Progenitor cell of endocrine pancreas (in vitro differentiated cells): Measurements from ENCODE around the gene ARMS2. TPM values are rescaled to one million over a fixed set of nuclear protein-coding genes. Genes with fewer than 3 reads are reported as not detected.

ENCODE experiments used
- DNase-seq: peaks from one replicate; pipeline ENCODE4 v3.0.0; 2021; ENCODE audit warnings: low spot score; ENCODE audit not compliant: unreplicated experiment
- H3K27ac Mint-ChIP-seq: 2 replicates; pipeline ENCODE4 v1.8.0; 2021; ENCODE audit warnings: mild to moderate bottlenecking, moderate library complexity, mixed read lengths
- H3K27me3 Mint-ChIP-seq: 2 replicates; pipeline ENCODE4 v1.8.0; 2021; ENCODE audit warnings: mixed read lengths
- H3K36me3 Mint-ChIP-seq: 2 replicates; pipeline ENCODE4 v1.8.0; 2022; ENCODE audit warnings: mixed read lengths; ENCODE audit not compliant: insufficient read depth
- H3K4me1 Mint-ChIP-seq: 2 replicates; pipeline ENCODE4 v1.8.0; 2021; ENCODE audit warnings: low read depth, mixed read lengths
- H3K4me3 Mint-ChIP-seq: 2 replicates; pipeline ENCODE4 v1.8.0; 2021; ENCODE audit warnings: low read depth, mild to moderate bottlenecking, moderate library complexity, mixed read lengths
- H3K9me3 Mint-ChIP-seq: 2 replicates; pipeline ENCODE4 v1.8.0; 2021; ENCODE audit warnings: low read depth, mixed read lengths
- total RNA-seq: library from RNA; stranded (reverse); gene quantifications from 2 replicates; pipeline ENCODE4 v1.2.1, GENCODE V29; 2021
- TF ChIP-seq, protein P1 (sequence below): fragments of 200-600 bp; sonication (generic); IDR thresholded peaks from one replicate; pipeline ENCODE4 v1.5.0; 2021; ENCODE audit warnings: antibody characterized with exemption, mild to moderate bottlenecking; ENCODE audit not compliant: unreplicated experiment

The ARMS2 gene
- total RNA-seq, 1 donor from 2014 or later, result not detected

DNA sequence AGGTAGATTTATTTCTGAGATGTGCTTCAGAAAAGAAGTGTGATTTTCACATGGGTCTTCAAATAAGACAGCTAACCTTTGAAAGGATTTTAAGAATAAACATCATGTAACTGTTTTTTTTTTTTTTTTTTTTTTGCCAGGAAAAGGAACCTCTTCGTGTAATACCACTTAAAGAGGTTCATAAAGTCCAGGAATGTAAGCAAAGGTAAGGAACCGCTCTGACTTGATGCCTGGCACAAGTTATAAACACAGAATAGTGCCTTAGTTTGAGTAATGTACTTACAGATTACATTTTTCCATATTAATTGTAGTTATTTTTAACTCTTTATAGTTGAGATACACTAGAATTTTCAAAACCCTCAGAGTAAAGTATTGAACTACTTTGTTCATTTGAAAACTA lies 30.4 kb upstream of the ARMS2 start:
- Mint-ChIP-seq H3K27me3 (no peaks in the 10 kb centered on the region), H3K9me3 (no peaks in the 10 kb centered on the region), H3K4me3 (no peak overlapping the region), H3K27ac (no peak overlapping the region), H3K36me3 (peaks cover 10% of the 10 kb centered on the region), H3K4me1 (peaks cover 6% of the 10 kb centered on the region)
- TF ChIP-seq, protein P1, sequence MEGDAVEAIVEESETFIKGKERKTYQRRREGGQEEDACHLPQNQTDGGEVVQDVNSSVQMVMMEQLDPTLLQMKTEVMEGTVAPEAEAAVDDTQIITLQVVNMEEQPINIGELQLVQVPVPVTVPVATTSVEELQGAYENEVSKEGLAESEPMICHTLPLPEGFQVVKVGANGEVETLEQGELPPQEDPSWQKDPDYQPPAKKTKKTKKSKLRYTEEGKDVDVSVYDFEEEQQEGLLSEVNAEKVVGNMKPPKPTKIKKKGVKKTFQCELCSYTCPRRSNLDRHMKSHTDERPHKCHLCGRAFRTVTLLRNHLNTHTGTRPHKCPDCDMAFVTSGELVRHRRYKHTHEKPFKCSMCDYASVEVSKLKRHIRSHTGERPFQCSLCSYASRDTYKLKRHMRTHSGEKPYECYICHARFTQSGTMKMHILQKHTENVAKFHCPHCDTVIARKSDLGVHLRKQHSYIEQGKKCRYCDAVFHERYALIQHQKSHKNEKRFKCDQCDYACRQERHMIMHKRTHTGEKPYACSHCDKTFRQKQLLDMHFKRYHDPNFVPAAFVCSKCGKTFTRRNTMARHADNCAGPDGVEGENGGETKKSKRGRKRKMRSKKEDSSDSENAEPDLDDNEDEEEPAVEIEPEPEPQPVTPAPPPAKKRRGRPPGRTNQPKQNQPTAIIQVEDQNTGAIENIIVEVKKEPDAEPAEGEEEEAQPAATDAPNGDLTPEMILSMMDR, result no peak
- DNase-seq, result no peak

DNA sequence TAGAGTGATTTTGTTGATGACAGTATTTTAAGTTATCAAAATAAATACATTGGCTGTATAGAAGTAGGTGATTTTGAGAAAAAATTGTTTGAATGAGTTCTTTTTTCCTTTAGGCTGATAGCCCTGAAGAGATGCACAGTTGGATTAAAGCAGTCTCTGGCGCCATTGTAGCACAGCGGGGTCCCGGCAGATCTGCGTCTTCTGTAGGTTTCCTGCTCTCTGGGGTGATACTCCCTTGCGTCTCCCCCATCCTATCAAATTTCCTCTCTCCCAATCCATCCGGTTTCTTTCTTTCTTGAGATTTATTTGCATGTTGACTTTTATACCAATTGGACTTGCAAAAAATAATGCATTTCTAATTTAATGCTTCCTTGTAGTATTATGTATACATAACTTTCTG lies 27.6 kb upstream of the ARMS2 start:
- H3K27ac Mint-ChIP-seq, result no peak overlapping the region
- peaks cover 6% of the 10 kb centered on the region for H3K4me1 Mint-ChIP-seq
- H3K4me3 Mint-ChIP-seq, result no peak overlapping the region
- no peaks in the 10 kb centered on the region for H3K9me3 Mint-ChIP-seq
- H3K27me3 Mint-ChIP-seq, result no peaks in the 10 kb centered on the region
- peaks cover 7% of the 10 kb centered on the region for H3K36me3 Mint-ChIP-seq
- TF ChIP-seq, protein P1, result no peak
- DNase-seq, result no peak

DNA sequence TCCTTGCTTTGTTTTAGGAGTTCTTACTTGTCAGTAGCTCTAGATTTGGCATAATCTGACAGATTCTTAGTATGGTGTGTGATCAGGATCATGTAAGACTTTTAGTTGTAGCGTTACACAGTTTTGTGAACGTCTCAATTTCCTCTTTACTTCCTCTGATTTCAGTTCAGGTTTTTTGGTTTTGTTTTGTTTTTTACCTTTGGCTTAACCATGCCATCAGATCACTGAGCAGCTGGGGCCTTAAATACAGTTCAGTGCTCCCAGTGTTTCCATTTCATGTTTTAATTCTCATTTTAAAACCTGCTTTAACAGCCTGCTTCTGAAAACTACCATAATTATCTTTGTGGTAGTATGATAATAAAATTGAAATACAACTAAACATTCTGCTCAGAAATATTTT lies 27.2 kb upstream of the ARMS2 start:
- Mint-ChIP-seq H3K27me3 (no peaks in the 10 kb centered on the region), H3K27ac (no peak overlapping the region), H3K4me1 (peaks cover 6% of the 10 kb centered on the region), H3K4me3 (no peak overlapping the region), H3K9me3 (no peaks in the 10 kb centered on the region), H3K36me3 (peaks cover 6% of the 10 kb centered on the region)
- TF ChIP-seq, protein P1, result no peak
- no peak for DNase-seq

DNA sequence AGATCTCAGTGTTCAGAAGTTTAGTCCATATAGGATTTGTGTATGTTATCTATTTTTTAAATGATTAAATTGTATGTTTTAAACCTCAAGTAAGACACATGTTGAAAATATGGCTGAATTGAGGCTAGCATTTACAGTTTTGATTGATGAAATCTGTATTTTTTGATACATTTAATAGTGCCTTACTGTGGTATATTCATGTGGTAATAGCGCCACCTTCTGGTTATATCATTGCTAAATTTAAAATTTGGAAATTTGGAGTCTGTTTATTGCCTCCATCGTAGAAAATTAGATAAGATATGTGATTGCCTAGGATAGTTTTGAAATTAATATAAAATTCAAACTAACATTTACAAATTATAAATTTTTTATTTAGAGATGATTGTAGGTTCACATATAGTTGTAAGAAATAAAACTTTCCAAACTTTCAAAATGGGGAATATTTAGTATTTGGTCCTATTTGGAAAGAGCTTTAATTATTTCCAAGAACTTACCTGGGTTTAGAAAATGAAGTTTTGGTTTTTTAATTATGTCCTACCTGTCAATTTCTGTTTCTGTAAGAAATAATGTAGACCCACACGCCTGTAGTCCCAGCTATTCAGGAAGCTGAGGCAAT lies 19.1 kb upstream of the ARMS2 start:
- H3K9me3 Mint-ChIP-seq, result peaks cover 5% of the 10 kb centered on the region
- H3K4me3 Mint-ChIP-seq, result no peak overlapping the region
- TF ChIP-seq, protein P1, result peak; percentile 80
- H3K4me1 Mint-ChIP-seq, result no peaks in the 10 kb centered on the region
- H3K36me3 Mint-ChIP-seq, result peaks cover 5% of the 10 kb centered on the region
- H3K27me3 Mint-ChIP-seq, result no peaks in the 10 kb centered on the region
- no peak for DNase-seq
- H3K27ac Mint-ChIP-seq, result no peak overlapping the region

DNA sequence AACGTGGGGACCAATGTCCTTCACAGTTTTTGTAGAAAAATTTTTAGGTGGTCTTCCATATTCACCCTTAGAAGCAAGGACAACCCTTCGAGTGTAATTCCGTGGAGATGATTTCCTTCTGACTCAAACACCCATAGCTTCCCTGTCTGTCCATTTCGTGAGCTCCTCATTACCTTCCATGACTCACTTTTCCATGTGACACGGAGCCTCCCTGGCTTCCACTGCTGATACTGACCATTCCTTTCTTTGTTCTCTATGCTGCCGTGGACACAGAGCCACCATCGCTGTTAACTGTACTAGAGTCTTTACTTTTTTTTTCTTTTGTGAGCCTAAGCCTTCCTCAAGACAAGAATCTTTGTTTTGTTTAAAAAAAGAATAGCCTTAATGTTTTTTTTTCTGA lies 12.5 kb upstream of the ARMS2 start:
- peaks cover 5% of the 10 kb centered on the region for H3K36me3 Mint-ChIP-seq
- H3K4me1 Mint-ChIP-seq, result no peaks in the 10 kb centered on the region
- peaks cover 9% of the 10 kb centered on the region for H3K9me3 Mint-ChIP-seq
- peak overlapping the region; percentile 14 for H3K27ac Mint-ChIP-seq
- TF ChIP-seq, protein P1, result no peak
- no peak for DNase-seq
- H3K27me3 Mint-ChIP-seq, result no peaks in the 10 kb centered on the region
- H3K4me3 Mint-ChIP-seq, result no peak overlapping the region
